ENCODE data around the gene CSNK1G3. TPM values are rescaled to one million over a fixed set of nuclear protein-coding genes. Genes with fewer than 3 reads are reported as not detected.
"Not testable (repeated sequence)": the region's sequence is repeated elsewhere in the genome, so short reads cannot be mapped to it uniquely, and the experiment has no call there.

CSNK1G3 gene
- total RNA-seq, result 28.4 TPM

- ATAC-seq, result peak; percentile 98
These were observed at the start of gene CSNK1G3 for GRCh38 chr5:123511648-123512605. Gene CSNK1G3 (plus strand): TSS chr5:123512177. CDS start chr5:123545664, 33,487 bp downstream.

DNA sequence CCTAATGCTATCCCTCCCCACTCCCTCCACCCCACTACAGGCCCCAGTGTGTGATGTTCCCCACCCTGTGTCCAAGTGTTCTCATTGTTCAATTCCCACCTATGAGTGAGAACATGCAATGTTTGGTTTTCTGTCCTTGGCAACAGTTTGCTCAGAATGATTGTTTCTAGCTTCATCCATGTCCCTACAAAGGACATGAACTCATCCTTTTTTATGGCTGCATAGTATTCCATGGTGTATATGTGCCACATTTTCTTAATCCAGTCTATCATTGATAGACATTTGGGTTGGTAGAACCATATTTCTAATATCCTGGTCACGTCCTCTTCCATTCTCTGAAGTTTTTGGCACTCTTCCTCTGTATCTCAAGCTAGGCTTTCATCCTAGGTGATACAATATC, 45.1 kb upstream of the CSNK1G3 start:
- ATAC-seq, result not testable (repeated sequence)

DNA sequence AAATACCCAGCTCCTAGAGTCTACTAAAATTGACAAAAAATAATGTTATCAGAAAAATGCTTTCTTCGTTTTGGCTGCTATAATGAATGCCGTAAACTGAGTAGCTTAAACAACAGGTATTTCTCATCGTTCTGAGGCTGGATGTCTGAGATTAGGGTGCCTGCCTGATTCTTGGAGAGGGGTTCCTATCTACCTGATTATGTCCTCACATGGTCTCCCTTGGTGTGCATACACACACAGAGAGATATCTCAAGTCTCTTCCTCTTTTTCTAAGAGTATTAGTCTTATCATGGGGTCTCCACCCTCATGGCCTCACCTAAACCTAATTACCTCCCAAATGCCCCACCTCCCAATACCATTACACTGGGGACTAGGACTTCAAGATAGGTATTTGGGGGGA, 40.6 kb upstream of the CSNK1G3 start:
- ATAC-seq, result no peak

GRCh38 chr5:123472150-123472924, 39.6 kb upstream of the CSNK1G3 start:
- no peak for ATAC-seq

- ATAC-seq, result no peak
These were observed 37.7 kb upstream of the CSNK1G3 start for GRCh38 chr5:123474228-123474627.

GRCh38 chr5:123476731-123477130, 35.2 kb upstream of the CSNK1G3 start:
- no peak for ATAC-seq

GRCh38 chr5:123478546-123478945, 33.4 kb upstream of the CSNK1G3 start:
- ATAC-seq, result no peak

DNA sequence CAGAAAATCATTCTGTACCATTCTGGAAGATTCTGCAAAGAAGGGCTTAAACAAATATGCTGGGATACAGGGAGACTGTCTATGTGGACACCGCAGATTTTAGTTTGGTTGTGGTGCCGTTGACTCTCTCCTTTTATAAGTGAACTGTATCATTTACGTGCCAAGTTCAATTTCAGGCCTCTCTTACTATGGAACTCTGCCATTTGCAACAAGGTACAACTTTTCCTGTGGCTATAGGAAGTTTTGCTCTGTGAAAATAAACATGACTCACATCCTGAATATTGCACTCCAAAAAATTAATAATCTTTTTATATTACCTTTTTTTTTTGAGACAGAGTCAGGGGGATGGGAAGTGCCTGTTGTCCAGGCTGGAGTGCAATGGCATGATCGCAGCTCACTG, 29.7 kb upstream of the CSNK1G3 start:
- ATAC-seq, result no peak

DNA sequence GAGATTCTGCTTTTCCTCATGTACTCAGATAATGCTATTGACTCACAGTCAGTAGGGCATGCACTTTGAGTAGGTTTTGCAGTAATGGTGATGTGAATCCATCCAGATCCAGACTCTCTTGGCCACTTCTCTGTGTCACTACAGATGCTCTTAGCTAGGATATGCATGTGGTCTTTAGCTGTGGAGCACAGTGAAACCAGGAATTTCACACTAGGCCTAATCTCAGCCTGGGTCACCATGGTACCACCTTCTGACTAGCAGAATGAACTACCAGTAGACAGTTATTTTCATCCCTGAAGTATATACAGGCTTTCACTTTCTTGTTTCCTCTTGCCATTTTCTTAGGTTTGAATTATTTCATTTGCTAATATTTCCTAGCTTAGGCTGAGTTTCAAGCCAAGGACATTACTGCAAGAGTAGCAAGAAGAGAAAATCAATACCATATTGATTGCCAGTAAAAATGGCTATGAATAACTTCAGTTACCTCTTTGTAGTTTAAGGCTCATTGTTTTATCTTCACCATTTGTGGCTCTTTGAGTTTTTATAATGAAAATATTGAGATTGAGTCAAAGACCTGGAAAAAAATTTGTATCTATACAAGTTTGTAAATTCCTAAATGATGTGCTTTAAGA, 28.4 kb upstream of the CSNK1G3 start:
- no peak for ATAC-seq

DNA sequence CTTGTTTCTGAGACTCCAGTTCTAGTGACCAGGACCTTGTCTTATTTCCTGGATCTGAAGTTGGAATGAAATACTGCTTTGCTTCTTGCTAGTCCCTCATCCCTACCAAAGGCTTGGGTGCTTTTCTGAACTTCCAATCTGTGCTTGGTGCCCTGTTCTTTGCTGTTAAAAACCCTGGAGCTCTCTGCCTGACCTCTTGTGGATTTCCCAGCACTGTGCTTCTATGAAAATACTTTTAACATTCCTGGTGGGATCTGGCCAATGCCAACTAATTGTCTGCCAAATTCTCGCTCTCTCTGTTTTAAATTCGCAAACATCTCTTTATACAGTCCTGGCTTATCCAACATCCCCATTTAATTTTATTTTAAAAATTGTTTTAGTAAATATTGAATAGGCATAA, 26.7 kb upstream of the CSNK1G3 start:
- no peak for ATAC-seq

GRCh38 chr5:123486951-123487655, 24.9 kb upstream of the CSNK1G3 start:
- ATAC-seq, result no peak

GRCh38 chr5:123490974-123491373, 21.0 kb upstream of the CSNK1G3 start:
- no peak for ATAC-seq

DNA sequence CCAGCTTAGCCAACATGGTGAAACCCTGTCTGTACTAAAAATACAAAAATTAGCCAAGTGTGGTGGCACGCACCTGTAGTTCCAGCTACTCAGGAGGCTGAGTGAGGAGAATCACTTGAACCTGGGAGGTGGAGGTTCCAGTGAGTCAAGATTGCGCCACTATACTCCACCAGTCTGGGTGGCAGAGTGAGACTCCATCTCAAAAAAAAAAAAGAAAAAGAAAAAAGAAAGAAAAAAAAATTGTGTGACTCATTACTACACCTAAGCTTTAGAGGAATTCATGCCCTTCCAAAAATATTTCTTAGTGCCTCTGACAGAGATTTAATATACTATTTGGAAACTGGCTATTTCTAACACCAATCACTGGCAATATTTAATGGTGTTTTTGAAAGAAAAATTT, 16.8 kb upstream of the CSNK1G3 start:
- ATAC-seq, result not testable (repeated sequence)

DNA sequence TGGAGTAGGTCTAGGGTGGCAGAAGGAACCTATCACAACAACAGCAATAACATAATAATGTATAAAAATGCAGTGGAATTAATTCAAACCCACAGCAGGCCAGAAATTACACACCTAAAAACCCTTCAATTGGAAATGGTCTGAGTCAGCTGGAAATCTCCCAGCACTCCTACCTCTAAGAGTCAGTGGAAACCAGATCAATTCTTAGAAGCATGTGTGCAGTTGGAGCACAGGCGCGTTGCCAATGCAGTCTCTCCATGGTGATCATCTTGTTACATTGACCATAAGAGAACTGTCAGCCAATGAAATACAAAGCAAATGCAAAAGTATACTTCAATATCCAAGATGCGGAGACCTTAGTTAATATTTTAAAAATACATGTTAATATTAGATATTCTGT, 15.1 kb upstream of the CSNK1G3 start:
- ATAC-seq, result no peak

GRCh38 chr5:123500471-123500870, 11.5 kb upstream of the CSNK1G3 start:
- no peak for ATAC-seq

DNA sequence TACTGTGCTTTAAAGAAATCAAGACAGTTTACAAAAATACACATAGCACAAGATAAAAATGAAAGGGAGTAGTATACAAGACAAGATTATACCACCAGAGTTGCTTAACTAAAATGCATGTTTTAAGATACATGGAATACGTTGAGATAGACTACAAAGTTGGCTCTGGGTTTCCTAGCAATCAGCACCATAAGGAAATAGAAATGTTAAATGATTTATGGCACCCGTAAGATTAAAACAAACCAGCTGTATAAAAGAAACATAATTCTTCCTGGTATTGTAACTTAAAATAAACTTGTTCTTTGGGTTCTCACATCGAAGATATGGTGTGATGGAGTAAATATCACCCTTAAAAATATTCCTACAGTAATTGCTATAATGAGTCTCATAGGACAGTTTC, 9.9 kb upstream of the CSNK1G3 start:
- ATAC-seq, result no peak

GRCh38 chr5:123503299-123503698, 8.7 kb upstream of the CSNK1G3 start:
- ATAC-seq, result no peak

- no peak for ATAC-seq
These were observed 6.3 kb upstream of the CSNK1G3 start for GRCh38 chr5:123505633-123506032.

GRCh38 chr5:123508441-123508840, 3.5 kb upstream of the CSNK1G3 start:
- ATAC-seq, result no peak

DNA sequence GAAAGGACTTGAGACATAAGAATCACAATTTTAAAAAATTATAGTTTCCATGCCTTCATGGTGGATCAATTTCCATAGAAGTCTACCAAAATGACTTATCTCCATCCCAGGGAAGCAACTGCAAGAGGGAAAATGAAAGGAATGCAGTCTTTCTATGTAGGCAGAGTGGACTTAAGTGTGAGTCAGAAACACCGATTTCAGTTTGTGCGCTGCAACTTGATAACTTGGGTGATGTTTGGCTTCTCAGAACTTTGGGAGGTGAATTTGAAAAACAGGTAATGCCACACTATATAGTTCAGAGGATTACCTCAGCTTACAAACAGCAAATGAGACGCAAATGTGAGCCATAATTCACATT, 708 bp upstream of the CSNK1G3 start:
- no peak for ATAC-seq

DNA sequence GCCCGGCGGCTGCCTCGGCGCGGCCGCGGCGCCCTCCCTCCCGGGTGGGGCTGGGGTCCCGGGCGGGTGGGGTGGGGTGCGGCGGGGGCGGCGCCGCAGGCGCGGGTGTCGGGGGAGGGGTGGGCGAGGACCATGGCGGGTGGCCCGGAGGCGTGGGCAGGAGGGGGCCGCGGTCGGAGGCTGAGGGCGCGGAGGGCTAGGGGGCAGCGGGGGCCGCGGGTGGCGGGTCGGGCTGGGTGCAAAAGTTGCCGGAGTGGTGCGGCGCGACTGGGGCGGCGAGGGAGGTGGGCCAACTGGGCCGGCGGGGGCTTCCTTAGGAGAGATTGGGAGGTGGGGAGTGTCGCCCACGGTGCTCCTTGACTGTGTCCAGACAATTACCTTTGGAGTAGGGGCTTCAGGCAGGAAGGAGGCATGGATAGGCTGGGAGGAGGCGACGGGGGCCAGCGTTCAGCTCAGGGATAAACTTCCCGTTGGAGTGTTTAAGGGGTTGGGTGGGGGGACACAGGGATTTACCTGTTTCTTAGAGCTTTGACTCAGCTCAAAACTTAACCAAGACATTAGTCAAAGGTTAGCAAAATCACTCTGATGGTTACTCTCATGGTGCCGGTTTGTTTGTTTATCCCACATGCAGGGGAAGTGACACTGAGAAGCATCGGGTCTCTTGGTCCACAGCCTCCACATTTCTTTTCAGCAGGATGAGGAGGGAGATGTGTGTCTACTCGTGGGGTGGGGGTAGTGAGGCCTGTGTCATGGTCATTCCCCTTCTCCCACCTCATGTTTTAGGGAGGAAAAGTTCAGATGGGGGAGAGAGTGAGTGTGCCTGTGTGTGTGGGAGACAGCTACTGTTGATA, 859 bp downstream of the CSNK1G3 start:
- peak; percentile 1 for ATAC-seq

All from esophagus mucosa (tissue), 1 donor.